ENCODE data around the gene ULK4.
"Not testable (repeated sequence)": the region's sequence is repeated elsewhere in the genome, so short reads cannot be mapped to it uniquely, and the experiment has no call there.

The ULK4 gene

DNA sequence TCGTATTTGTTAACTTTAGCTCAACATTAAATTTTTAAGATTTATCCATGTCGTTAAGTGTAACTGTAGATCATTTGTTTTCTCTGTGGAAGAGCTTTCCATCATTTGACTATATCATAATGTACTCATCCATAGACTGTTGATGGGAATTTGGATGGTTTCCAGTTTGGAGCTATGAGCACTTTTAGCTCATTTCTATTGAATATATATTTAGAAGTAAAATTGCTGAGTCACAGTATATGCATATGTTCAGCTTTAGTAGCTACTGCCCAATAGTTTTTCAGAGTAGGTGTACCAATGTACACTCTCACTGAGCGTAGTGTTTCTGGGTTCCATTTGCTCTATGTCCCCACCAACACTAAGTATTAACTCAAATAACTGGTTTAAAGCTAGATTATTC lies 263.0 kb downstream of the ULK4 start (continued):
- TF ChIP-seq ZNF341 (tag by site-specific recombination; IDR thresholded peaks at IDR 0.05; ENCODE audit: low read depth): no peak
- TF ChIP-seq, protein P1, sequence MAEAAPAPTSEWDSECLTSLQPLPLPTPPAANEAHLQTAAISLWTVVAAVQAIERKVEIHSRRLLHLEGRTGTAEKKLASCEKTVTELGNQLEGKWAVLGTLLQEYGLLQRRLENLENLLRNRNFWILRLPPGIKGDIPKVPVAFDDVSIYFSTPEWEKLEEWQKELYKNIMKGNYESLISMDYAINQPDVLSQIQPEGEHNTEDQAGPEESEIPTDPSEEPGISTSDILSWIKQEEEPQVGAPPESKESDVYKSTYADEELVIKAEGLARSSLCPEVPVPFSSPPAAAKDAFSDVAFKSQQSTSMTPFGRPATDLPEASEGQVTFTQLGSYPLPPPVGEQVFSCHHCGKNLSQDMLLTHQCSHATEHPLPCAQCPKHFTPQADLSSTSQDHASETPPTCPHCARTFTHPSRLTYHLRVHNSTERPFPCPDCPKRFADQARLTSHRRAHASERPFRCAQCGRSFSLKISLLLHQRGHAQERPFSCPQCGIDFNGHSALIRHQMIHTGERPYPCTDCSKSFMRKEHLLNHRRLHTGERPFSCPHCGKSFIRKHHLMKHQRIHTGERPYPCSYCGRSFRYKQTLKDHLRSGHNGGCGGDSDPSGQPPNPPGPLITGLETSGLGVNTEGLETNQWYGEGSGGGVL (tag by site-specific recombination; IDR thresholded peaks at IDR 0.05): no peak
- no peak for TF ChIP-seq ZNF292 (tag by site-specific recombination; IDR thresholded peaks at IDR 0.05; ENCODE audit: borderline replicate concordance, low read depth)

GRCh38 chr3:41697702-41698101 lies 264.2 kb downstream of the ULK4 start:
- CTCF ChIA-PET: interaction anchor here (0.5 to 1.3 kb wide), 2 partner anchors 19 to 1502 kb away, joined by 3 read pairs; no protein-coding TSS in a partner anchor

DNA sequence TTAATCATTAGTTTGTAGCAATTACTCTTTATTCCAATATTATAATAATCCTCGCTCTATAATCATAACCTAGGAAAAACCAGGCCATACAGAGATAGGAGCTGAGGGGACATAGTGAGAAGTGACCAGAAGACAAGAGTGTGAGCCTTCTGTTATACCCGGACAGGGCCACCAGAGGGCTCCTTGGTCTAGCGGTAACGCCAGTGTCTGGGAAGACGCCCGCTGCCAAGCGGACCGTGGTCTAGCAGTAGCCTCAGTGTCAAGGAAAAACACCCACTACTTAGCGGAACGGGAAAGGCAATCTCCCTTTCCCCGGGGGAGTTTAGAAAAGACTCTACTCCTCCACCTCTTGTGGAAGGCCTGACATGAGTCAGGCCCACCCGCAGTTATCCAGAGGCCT lies 266.1 kb downstream of the ULK4 start:
- H3K36me3 ChIP-seq (ENCODE audit: control insufficient read depth in 2 of 2, insufficient read depth in 1 of 2, low read length in 2 of 2); H3K4me3 ChIP-seq (ENCODE audit: low read depth, low read length); POLR2A ChIA-PET; H3K27ac ChIP-seq (ENCODE audit: extremely low read depth, low read depth, low read length); H3K4me1 ChIP-seq (ENCODE audit: control insufficient read depth, insufficient read depth, low read length); H3K9me3 ChIP-seq (ENCODE audit: control insufficient read depth, insufficient read depth, low read depth, low read length); CTCF ChIA-PET: not testable (repeated sequence)

More at GRCh38 chr3:41697702-41698101, 264.2 kb downstream of the ULK4 start:
- 0 out of 2 replicates have a peak, but pooled peaks cover 5% of the 10 kb centered on the region for H3K4me1 ChIP-seq (ENCODE audit: control insufficient read depth, insufficient read depth, low read length)
- no peak overlapping the region for H3K4me3 ChIP-seq (ENCODE audit: low read depth, low read length)
- H3K27ac ChIP-seq (ENCODE audit: extremely low read depth, low read depth, low read length): no peak overlapping the region
- POLR2A ChIA-PET: interaction anchor here (0.6 kb wide), 1 partner anchor 461 kb away, joined by 6 read pairs; no protein-coding TSS in a partner anchor
- H3K36me3 ChIP-seq (ENCODE audit: control insufficient read depth in 2 of 2, insufficient read depth in 1 of 2, low read length in 2 of 2): no peaks in the 10 kb centered on the region
- TF ChIP-seq ZNF830 (tag by site-specific recombination; IDR thresholded peaks at IDR 0.05; ENCODE audit: low read depth): no peak
- no peak for TF ChIP-seq ZNF600 (tag by site-specific recombination; IDR thresholded peaks at IDR 0.05)
- TF ChIP-seq SCRT2 (tag by site-specific recombination; IDR thresholded peaks at IDR 0.05): no peak
- TF ChIP-seq PRDM10 (tag by site-specific recombination; IDR thresholded peaks at IDR 0.05): no peak
- TF ChIP-seq, protein P2, sequence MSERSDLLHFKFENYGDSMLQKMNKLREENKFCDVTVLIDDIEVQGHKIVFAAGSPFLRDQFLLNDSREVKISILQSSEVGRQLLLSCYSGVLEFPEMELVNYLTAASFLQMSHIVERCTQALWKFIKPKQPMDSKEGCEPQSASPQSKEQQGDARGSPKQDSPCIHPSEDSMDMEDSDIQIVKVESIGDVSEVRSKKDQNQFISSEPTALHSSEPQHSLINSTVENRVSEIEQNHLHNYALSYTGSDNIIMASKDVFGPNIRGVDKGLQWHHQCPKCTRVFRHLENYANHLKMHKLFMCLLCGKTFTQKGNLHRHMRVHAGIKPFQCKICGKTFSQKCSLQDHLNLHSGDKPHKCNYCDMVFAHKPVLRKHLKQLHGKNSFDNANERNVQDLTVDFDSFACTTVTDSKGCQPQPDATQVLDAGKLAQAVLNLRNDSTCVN (tag by site-specific recombination; optimal IDR thresholded peaks at IDR 0.05): no peak
- TF ChIP-seq ZNF530 (tag by site-specific recombination; IDR thresholded peaks at IDR 0.05; ENCODE audit: low read depth): no peak
- TF ChIP-seq PRDM4 (tag by site-specific recombination; IDR thresholded peaks at IDR 0.05): no peak
- no peak for TF ChIP-seq ZNF596 (tag by site-specific recombination; IDR thresholded peaks at IDR 0.05)
- TF ChIP-seq ZIC2 (tag by site-specific recombination; IDR thresholded peaks at IDR 0.05): no peak
- TF ChIP-seq ZNF837 (tag by site-specific recombination; IDR thresholded peaks at IDR 0.05): no peak
- TF ChIP-seq ZNF629 (tag by site-specific recombination; IDR thresholded peaks at IDR 0.05): no peak
- TF ChIP-seq GFI1B (tag by site-specific recombination; IDR thresholded peaks at IDR 0.05): no peak
- H3K9me3 ChIP-seq (ENCODE audit: control insufficient read depth, insufficient read depth, low read depth, low read length): no peaks in the 10 kb centered on the region
